ENCODE data around the gene LAMA1.
"Not testable (repeated sequence)": the region's sequence is repeated elsewhere in the genome, so short reads cannot be mapped to it uniquely, and the experiment has no call there.

LAMA1 gene

GRCh38 chr18:6947338-6948030 is 170.1 kb downstream of the LAMA1 start:
- no peak for DNase-seq (ENCODE audit: low read depth)

DNA sequence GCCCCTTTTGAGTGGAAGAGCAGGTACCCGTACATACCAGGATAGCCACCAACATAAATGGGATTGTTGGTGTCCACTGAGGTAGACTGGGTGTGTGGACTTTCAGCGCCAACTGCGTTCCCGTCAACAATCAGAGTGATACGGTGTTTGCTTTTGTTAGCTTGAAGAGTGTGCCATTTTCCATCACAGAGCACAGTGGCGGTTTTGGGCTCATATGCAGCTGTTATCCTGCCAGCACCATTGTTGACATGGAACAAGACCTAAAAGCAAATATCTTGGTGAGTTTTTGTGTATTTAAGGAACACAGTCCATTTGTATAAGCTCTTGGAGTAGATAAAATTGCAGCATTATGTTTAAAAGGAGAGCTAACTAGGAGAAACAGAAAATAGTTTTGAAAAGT is 174.5 kb downstream of the LAMA1 start:
- DNase-seq (ENCODE audit: low read depth) = no peak

- DNase-seq (ENCODE audit: low read depth) = no peak
Observed at GRCh38 chr18:6942742-6943141, 174.9 kb downstream of the LAMA1 start.

DNA sequence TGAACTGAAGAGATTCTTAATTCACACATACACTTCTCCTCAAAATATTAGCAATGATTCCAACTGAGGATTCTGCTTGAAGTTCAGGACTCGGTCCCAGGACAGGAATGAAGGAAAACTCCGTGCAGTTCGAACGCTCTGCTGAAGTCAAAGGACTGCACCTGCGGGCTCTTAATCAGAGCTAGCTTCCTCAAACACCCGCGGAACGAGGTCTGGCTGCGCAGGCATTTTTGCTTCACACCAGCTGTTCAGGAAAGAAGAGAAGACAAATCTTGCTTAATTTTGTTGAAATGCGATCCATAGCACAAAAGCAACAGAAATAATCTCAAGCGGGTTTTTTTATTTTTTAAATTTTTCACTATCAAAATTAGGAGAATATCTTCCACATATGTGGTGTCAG is 175.6 kb downstream of the LAMA1 start:
- DNase-seq (ENCODE audit: low read depth) = no peak

DNA sequence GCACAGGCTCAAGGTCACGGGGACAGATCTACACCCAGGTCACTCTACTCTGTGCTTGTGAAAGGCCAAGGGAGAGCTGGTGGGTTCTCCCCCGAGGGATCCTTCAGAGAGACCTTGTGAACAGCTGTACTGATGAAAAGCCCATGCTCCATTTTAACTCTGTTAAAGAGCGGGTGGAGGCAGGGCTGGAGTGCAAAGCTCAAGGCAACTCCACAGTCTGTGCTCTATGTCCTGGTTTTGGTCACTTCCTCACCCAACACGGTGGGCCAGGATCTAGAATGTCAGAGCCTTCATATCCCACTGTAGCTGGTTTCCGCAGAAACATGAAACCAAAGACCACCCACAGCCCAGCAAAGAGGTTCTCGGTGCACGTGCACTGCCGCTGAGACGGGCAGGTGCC is 177.1 kb downstream of the LAMA1 start:
- DNase-seq (ENCODE audit: low read depth) = no peak

- DNase-seq (ENCODE audit: low read depth) = no peak
Observed at GRCh38 chr18:6939972-6940371, 177.6 kb downstream of the LAMA1 start.

DNA sequence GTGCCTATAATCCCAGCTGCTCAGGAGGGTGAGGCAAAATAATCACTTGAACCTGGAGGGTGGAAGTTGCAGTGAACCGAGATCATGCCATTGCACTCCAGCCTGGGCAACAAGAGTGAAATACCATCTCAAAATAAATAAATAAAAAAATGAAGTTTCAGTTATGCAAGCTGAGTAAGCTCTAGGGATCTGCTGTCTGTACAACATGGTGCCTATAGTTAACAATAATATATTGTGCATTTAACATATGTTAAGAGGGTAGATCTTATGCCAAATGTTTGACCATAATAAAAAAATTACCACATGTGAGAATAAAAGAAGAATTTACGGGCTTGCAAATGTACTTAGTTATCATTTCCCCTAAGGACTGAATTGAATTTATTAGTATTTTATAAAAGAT is 179.2 kb downstream of the LAMA1 start:
- DNase-seq (ENCODE audit: low read depth) = not testable (repeated sequence)

- no peak for DNase-seq (ENCODE audit: low read depth)
Observed at GRCh38 chr18:6938003-6938402, 179.6 kb downstream of the LAMA1 start.

DNA sequence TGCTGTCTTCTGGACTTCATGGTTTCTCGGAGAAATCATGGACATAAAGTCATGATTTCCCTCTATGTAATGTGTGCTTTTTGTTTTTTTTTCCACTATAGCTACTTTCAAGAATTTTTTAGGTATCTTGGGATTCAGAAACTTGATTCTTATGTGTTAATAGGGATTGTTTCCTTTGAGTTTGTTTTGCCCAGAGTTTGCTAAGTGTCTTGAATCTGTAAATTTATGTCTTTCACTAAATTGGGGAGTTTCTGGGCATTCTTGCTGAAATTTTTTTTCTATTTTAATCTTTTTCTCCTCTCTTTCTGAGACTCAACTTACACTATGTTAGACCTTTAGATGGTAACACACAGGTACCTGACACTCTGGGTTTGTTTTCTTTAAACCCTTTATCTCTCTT is 182.7 kb downstream of the LAMA1 start:
- DNase-seq (ENCODE audit: low read depth) = no peak

DNA sequence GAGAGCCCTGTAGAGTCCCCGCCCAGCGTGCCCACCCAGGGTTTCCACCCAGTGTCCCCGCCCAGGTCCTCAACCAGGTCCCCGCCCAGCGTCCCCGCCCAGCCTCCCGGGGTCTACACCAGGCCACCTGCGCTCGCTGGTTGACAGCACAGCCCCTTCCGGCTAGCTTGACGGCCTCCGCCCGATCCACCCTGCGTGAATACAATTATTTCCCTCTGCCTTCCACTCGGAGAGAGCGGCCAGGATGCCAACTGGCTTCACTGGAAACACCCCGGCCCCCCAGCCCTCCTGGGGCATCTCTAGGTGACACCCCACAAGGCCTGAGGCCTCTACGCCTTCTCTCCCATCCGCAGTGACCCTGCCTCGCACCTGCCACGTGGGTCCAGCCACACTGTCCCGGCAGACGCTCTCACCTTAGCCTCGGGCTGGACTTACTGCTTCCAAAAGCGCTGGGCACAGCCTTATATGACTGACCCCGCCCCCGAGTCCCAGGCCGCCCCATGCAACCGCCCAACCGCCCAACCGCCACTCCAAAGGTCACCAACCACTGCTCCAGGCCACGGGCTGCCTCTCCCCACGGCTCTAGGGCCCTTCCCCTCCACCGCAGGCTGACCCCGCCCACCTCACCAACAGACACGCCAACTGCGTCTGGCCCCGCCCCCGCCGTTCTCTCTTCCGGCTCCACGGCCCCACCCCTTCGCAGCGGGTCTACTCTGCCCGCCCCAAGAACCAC is 188.1 kb downstream of the LAMA1 start:
- DNase-seq (ENCODE audit: low read depth) = no peak

DNA sequence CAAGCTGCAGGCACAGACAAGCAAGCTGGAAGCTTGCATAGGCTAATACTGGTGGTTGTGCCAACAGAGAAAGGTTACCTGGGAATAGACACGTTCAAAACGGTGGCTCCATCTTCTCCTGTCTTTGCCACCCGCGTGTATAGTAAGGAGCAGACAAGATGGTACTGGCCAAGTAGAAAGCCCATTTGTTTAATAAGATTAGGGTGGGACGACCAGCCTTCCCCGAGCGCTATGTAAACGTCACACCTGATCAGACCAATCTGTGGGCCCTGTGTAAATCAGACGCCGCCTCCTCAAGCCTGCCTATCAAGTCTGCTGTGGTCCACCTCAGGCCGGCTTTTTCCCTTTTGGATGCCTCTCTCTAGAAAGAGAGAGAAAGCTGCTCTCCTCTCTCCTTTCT is 189.2 kb downstream of the LAMA1 start:
- DNase-seq (ENCODE audit: low read depth) = no peak

- DNase-seq (ENCODE audit: low read depth) = no peak
Observed at GRCh38 chr18:6927153-6927552, 190.4 kb downstream of the LAMA1 start.

GRCh38 chr18:6923220-6923619 is 194.4 kb downstream of the LAMA1 start:
- no peak for DNase-seq (ENCODE audit: low read depth)

- DNase-seq (ENCODE audit: low read depth) = no peak
Observed at GRCh38 chr18:6921571-6921970, 196.0 kb downstream of the LAMA1 start.

- DNase-seq (ENCODE audit: low read depth) = peak; percentile 73
Observed at GRCh38 chr18:6920099-6920955, 197.3 kb downstream of the LAMA1 start.

- DNase-seq (ENCODE audit: low read depth) = no peak
Observed at GRCh38 chr18:6917072-6917471, 200.5 kb downstream of the LAMA1 start.

GRCh38 chr18:6901286-6901926 is 216.2 kb downstream of the LAMA1 start:
- DNase-seq (ENCODE audit: low read depth) = no peak

GRCh38 chr18:6891788-6892187 is 225.8 kb downstream of the LAMA1 start:
- peak; percentile 33 for DNase-seq (ENCODE audit: low read depth)
